ENCODE results near the gene CACNA1F.

Gene CACNA1F

GRCh38 chrX:49257074-49257790 is 24.1 kb upstream of the CACNA1F start:
- DNase-seq: no peak

DNA sequence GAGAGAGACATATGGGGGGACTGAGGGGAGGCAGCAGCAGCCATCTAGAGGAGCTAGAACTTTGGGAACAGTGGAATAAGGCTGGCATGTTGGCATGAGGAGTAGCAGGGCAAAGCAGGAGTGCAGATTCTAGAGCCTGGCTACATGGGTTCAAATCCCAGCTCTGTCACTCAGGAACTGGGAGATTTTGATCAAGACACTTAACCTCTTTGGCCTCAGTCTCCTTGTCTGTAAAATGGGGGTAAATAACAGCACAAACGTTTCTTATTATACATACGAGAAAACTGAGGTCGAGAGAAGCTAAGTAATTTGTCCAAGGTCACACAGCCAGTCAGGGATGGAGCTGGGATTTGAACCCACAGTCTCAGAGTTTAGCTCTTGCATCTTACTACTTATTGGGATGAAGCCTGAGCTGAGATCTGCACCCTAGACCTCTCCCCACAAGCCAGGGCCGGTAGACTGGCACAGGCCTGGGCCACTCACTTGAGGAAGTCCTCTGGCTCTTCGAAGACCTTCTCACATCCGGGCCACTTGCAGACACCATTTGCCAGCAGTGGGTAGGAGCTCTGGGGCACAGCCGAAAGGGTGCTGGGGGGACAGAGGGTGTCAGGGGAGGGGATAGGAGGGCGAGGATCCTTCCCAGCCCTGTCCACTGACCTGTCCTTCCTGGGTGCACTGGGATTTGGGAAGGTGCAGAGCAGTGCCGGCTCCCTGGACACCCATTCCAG is 23.3 kb upstream of the CACNA1F start:
- no peak for DNase-seq

DNA sequence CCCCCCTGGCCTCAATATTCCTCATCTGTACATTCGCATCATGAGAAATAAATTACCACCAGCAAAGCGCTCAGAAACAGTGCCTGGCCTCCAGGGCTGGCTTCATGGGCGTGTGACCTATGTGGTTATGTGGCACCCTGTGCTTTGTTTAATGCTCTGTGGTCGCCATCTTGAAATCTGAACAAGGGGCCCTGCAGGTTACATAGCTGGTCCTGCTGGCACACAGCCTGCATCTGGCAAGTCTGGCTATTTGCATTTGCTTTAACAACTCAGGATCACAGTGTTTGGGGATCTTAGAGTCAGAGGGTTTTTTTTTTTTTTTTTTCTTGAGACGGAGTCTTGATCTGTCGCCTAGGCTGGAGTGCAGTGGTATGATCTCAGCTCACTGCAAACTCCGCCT is 21.5 kb upstream of the CACNA1F start:
- no peak for DNase-seq

DNA sequence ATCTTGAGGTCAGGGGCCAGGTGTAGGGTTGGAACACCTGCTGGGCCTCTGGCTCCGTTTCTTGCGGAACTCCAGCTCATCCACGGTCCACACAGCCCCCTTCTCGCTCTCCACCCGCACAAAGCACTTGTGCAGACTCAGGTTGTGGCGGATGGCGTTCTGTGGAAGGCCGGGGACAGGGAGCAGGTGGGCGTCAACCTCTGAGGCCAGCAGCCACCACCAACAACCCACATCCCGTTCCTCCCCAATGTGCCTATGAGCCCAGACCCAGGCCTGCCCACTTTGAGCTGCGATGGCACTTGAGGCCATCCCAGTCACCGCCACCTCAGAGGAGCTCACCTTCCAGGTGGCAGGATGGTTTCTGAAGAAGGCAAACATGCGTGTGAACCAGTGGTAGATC is 18.2 kb upstream of the CACNA1F start:
- no peak for DNase-seq

DNA sequence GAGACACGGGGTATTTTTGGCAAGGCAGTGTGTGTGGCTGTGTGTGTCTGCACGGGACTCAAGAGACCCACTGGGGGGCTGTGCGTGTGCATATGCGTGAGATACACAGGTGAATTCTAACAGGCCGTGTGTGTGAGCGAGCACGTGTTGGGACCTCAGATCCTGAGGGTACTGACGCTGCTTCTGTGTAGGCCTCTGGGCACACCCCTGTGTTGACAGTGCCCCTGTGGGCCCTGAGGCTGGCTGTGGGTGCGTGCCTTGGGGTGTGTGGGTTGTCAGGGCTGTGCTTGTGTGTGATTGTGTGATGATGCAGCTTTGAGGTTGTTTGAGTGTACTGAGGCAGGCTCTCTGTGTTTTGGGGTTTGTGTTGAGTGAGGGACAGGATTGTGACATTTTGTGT is 17.4 kb upstream of the CACNA1F start:
- DNase-seq: no peak

DNA sequence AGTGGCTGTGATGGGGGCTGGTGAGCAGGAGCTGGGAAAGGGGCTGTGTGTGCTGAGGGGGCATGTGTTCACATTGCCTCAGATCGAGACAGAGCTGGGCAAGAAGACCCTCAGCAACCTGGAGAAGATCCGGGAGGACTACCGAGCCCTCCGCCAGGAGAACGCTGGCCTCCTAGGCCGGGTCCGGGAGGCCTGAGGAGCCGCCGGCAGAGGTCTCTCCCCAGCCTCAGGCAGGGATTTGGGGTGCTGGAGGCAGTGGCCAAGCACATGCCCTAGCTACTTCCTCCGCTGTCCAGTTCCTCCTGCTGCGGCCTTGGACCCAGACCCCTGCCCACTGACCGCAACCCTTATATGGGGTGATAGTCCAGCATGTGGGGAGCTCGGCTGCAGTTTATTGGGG is 16.9 kb upstream of the CACNA1F start:
- no peak for DNase-seq

GRCh38 chrX:49249616-49250015 is 16.5 kb upstream of the CACNA1F start:
- DNase-seq: no peak

- no peak for DNase-seq
These were observed 15.9 kb upstream of the CACNA1F start for GRCh38 chrX:49249071-49249470.

GRCh38 chrX:49247916-49248811 is 15.0 kb upstream of the CACNA1F start:
- DNase-seq: no peak

- no peak for DNase-seq
These were observed 14.2 kb upstream of the CACNA1F start for GRCh38 chrX:49247346-49247745.

DNA sequence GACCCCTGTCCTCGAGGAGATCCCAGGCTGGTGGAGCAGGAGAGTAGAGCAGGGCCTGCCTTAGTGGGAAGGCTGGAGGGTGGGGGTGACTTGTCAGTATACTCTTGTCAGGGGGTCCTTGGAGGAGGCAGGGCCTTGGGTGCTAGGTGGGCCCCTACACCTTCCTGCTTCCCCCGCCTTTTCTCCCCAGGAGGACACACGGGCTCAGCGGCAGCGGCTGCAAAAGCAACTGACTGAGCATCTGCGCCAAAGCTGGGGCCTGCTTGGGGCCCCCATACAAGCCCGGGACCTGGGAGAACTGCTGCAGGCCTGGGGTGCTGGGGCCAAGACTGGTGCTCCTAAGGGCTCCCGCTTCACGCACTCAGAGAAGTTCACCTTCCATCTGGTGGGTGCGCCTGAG is 13.4 kb upstream of the CACNA1F start:
- DNase-seq: no peak

DNA sequence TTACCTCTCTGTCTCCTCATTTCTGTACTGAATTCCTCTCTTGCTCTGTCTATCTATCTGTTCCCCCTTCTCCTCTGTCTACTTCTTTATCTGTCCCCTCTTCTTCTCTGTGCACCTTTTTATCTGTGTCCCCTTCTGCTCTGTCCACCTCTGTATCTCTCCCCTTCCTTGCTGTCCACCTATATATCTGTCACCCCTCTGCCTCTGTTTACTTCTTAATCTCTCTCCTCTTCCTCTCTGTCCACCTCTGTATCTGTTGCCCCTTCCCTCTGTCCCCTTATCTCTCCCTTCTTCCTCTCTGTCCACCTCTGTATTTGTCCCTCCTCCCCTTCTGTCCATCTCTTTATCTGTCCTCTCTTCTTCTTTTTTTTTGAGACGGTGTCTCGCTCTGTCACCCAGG is 11.1 kb upstream of the CACNA1F start:
- no peak for DNase-seq

- no peak for DNase-seq
These were observed 10.0 kb upstream of the CACNA1F start for GRCh38 chrX:49243166-49243565.

GRCh38 chrX:49242545-49243066 is 9.5 kb upstream of the CACNA1F start:
- DNase-seq: no peak

- DNase-seq: no peak
These were observed 5.6 kb upstream of the CACNA1F start for GRCh38 chrX:49238735-49239134.

GRCh38 chrX:49237060-49237459 is 3.9 kb upstream of the CACNA1F start:
- DNase-seq: no peak

- no peak for DNase-seq
These were observed 881 bp upstream of the CACNA1F start for GRCh38 chrX:49233887-49234555.

DNA sequence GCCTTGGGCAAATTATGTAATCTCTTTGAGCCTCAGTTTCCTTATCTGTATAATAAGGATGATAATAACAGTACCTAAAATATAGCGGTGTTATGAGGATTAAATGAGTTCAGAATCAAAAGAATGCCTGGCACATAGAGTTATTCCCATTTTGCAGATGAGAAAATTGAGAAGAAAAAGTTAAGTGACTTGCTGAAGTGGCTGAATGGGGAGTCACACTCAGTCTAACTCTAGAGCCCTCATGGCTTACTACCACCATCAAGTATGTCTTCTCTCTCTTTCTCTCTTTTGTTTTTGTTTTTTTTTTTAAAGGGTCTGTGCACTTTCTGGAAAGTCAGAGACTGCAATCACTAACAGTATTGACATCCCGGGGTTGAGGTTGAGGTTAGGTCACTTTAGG is 615 bp downstream of the CACNA1F start:
- DNase-seq: no peak

- no peak for DNase-seq
These were observed 1.7 kb downstream of the CACNA1F start for GRCh38 chrX:49231333-49232000.

DNA sequence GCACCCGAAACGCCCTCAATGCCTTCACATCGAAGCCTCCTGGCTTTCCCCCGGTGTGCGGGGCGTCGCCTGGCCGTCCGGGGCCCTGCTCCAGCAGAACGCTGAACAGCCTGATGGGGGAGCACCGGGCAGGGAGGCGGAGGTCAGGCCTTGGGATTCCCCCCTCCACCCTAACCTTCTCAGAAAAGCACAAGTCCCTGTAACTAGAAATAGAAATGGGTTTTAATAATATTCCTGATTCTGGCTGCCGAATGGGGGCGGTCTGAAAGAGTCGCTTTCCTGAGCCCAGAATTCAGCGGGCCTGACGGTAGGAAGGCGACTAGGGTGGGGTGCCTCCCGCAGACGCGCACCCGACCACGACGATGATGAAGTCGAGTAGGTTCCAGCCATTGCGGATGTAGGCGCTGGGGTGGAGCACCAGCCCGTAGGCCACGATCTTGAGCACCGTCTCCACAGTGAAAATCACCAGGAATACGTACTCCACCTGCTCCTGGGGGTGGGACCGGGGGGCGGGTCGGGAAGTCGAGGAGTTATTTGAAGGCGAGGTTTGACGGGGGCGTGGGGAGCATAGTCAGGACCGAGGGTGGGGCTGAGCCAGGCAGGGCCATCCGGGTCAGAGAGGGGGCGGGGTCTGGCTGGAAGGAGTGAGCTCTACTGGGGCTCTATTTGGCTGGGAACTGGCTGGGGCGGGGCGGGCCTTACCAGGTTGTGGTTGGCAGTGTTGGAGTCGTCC is 2.5 kb downstream of the CACNA1F start:
- peak; percentile 34 for DNase-seq

- no peak for DNase-seq
These were observed 5.0 kb downstream of the CACNA1F start for GRCh38 chrX:49228185-49228584.

DNA sequence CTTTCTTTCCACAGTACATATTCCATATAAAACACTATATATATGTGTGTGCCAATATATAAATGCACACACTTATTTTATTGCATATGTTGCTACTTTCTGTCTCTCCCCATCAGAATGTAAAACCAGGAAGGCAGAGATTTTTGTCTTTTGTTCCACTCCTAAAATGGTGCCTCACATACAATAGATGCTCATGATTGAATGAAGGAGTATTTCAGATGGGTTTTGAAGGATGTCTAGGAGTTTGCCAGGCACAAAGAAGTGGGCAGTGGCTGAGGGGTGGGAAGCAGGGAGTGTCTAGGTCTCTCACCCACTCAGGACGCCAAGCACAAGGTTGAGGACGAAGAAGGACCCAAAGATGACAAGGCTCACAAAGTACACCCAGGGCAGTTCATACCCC is 5.4 kb downstream of the CACNA1F start:
- no peak for DNase-seq

All from activated gamma-delta T cell treated with Interleukin-2 at 50 U/mL for 16 hours (primary cell).